Peyer's patch (tissue), 4 donors: ENCODE data around the gene PBLD. TPM values are rescaled to one million over a fixed set of nuclear protein-coding genes. Genes with fewer than 3 reads are reported as not detected.
"Not testable (repeated sequence)": the region's sequence is repeated elsewhere in the genome, so short reads cannot be mapped to it uniquely, and the experiment has no call there.

Source experiments
- DNase-seq, 3 donors: peaks; one replicate each; pipeline ENCODE4 v3.0.0-alpha.2; 2017 to 2019
- H3K27ac ChIP-seq, 4 donors: fragments of 200-600 bp; sonication (generic); one replicate each; pipeline ENCODE4 v1.5.1; 2016 to 2019
- H3K27me3 ChIP-seq, 2 donors: fragments of 200-600 bp; sonication (generic); one replicate each; pipeline ENCODE4 v1.5.1; 2019
- H3K36me3 ChIP-seq, 3 donors: fragments of 200-600 bp; sonication (generic); one replicate each; pipeline ENCODE4 v1.5.1; 2016 to 2019
- H3K4me1 ChIP-seq, 4 donors: fragments of 200-600 bp; sonication (generic); one replicate each; pipeline ENCODE4 v1.5.1; 2016 to 2019
- H3K4me3 ChIP-seq, 4 donors: fragments of 200-600 bp; sonication (generic); 1 replicate in 3 of 4; 2 replicates in 1 of 4; pipeline ENCODE4 v1.5.1; 2016 to 2019; ENCODE audit warnings: mild to moderate bottlenecking in 1 of 4
- H3K9me3 ChIP-seq, 4 donors: fragments of 200-600 bp; sonication (generic); one replicate each; pipeline ENCODE4 v1.5.1; 2016 to 2019; ENCODE audit warnings: mild to moderate bottlenecking in 1 of 4
- POLR2A ChIP-seq, 2 donors: fragments of 450-650 bp; IDR thresholded peaks; one replicate each; pipeline ENCODE4 v1.5.1; 2017; ENCODE audit warnings: antibody characterized with exemption in 2 of 2, mild to moderate bottlenecking in 2 of 2, moderate library complexity in 2 of 2
- total RNA-seq, 4 donors: library from RNA; depleted of rRNA; stranded (reverse); fragments of >200 nt; gene quantifications; one replicate each; pipeline ENCODE4 v1.1.0, GENCODE V29; 2016
- TF ChIP-seq, protein P1 (sequence below), 6 experiments: fragments of 450-650 bp in 4 of 6; fragments of 200-600 bp in 2 of 6; sonication (generic) in 1 of 6; IDR thresholded peaks; one replicate each; pipeline ENCODE4 v1.5.1; 2017 to 2019; ENCODE audit warnings: antibody characterized with exemption in 6 of 6, mild to moderate bottlenecking in 3 of 6, moderate library complexity in 1 of 6

PBLD gene
- total RNA-seq, 4 donors from 2014 or later = 30.5 to 241 (median 182) TPM

- Histone ChIP-seq H3K9me3 (no peaks in the 10 kb centered on the region), H3K27ac (no peak overlapping the region), H3K4me1 (no peaks in the 10 kb centered on the region), H3K4me3 (no peak overlapping the region), H3K27me3 (no peaks in the 10 kb centered on the region), H3K36me3 (peaks cover 0 to 52% (median 0%) of the 10 kb centered on the region in 3 donors)
- TF ChIP-seq, protein P1, sequence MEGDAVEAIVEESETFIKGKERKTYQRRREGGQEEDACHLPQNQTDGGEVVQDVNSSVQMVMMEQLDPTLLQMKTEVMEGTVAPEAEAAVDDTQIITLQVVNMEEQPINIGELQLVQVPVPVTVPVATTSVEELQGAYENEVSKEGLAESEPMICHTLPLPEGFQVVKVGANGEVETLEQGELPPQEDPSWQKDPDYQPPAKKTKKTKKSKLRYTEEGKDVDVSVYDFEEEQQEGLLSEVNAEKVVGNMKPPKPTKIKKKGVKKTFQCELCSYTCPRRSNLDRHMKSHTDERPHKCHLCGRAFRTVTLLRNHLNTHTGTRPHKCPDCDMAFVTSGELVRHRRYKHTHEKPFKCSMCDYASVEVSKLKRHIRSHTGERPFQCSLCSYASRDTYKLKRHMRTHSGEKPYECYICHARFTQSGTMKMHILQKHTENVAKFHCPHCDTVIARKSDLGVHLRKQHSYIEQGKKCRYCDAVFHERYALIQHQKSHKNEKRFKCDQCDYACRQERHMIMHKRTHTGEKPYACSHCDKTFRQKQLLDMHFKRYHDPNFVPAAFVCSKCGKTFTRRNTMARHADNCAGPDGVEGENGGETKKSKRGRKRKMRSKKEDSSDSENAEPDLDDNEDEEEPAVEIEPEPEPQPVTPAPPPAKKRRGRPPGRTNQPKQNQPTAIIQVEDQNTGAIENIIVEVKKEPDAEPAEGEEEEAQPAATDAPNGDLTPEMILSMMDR (IDR thresholded peaks at IDR 0.05) = no peak
- TF ChIP-seq POLR2A (IDR thresholded peaks at IDR 0.05) = no peak
- DNase-seq = no peak
Measured at GRCh38 chr10:68288717-68289116, 44.0 kb downstream of the PBLD start.

GRCh38 chr10:68284062-68285001 lies 48.4 kb downstream of the PBLD start:
- no peak for TF ChIP-seq POLR2A (IDR thresholded peaks at IDR 0.05)
- TF ChIP-seq, protein P1 (IDR thresholded peaks at IDR 0.05) = no peak
- Histone ChIP-seq H3K4me1 (no peaks in the 10 kb centered on the region), H3K9me3 (no peaks in the 10 kb centered on the region), H3K4me3 (no peak overlapping the region), H3K36me3 (peaks cover 0 to 45% (median 0%) of the 10 kb centered on the region in 3 donors), H3K27me3 (no peaks in the 10 kb centered on the region), H3K27ac (no peak overlapping the region)
- no peak for DNase-seq

DNA sequence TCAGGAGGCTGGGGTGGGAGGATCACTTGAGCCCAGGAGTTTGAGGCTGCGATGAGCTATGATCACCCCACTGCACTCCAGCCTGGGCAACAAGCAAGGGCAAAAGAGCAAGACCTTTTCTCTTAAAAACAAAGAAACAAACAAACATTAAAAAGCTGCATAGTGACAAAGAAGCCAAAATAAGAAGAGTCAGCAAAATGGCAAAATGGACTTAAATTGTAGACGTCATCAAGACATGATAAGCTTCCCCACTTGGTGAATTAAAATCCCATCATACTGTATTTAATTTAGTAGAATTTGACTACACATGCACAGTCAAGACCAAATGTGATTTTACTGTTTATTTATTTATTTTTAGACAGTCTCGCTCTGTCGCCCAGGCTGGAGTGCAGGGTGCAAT lies 52.0 kb downstream of the PBLD start:
- Histone ChIP-seq H3K4me3 (no peak overlapping the region), H3K27me3 (no peaks in the 10 kb centered on the region), H3K4me1 (no peaks in the 10 kb centered on the region), H3K36me3 (peaks cover 0 to 28% (median 0%) of the 10 kb centered on the region in 3 donors), H3K27ac (no peak overlapping the region), H3K9me3 (peaks cover 0 to 5% (median 0%) of the 10 kb centered on the region in 4 donors)
- DNase-seq = no peak
- no peak for TF ChIP-seq POLR2A (IDR thresholded peaks at IDR 0.05)
- TF ChIP-seq, protein P1 (IDR thresholded peaks at IDR 0.05) = no peak

DNA sequence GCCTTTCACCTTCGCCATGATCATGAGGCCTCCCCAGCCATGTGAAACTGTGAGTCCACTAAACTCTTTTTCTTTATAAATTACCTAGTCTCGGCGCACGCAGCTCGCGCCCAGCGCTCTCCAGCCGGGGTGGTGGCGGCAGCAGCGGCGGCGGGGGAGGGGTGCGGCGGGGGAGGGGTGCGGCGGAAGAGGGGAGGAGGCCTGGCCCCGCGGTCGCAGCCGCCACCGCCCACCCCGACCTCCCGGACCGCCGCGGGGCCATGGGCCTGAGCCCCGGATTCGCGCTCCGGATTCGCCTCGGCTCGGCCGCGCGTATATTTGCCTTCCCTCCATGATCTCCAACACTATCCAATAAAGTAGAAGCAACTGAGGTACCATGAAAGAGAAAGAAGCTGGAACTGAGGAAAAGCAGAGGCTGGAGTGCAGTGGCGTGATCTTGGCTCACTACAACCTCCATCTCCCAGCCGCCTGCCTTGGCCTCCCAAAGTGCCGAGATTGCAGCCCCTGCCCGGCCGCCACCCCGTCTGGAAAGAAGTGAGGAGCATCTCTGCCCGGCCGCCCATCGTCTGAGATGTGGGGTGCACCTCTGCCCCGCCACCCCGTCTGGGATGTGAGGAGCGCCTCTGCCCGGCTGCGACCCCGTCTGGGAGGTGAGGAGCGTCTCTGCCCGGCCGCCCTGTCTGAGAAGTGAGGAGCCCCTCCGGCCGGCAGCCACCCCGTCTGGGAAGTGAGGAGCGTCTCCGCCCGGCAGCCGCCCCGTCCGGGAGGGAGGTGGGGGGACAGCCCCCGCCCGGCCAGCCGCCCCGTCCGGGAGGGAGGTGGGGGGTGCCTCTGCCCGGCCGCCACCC lies 53.6 kb downstream of the PBLD start:
- not testable (repeated sequence) for H3K27ac ChIP-seq, H3K27me3 ChIP-seq, DNase-seq

DNA sequence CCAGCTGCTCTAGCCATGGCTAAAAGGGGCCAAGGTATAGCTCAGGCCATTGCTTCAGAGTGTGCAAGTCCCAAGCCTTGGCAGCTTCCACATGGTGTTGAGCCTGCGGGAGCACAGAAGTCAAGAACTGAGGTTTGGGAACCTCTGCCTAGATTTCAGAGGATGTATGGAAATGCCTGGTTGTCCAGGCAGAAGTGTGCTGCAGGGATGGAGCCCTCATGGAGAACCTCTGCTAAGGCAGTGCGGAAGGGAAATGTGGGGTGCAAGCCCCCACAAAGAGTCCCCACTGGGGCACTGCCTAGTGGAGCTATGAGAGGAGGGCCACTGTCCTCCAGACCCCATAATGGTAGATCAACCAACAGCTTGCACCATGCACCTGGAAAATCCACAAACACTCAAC lies 54.9 kb downstream of the PBLD start:
- peaks cover 0 to 18% (median 0%) of the 10 kb centered on the region in 3 donors for H3K36me3 ChIP-seq
- not testable (repeated sequence) for H3K27me3 ChIP-seq, H3K4me1 ChIP-seq, H3K4me3 ChIP-seq, H3K27ac ChIP-seq, DNase-seq, H3K9me3 ChIP-seq

More for the DNA sequence above, 53.6 kb downstream of the PBLD start:
- not testable (repeated sequence) for H3K4me1 ChIP-seq, H3K4me3 ChIP-seq, H3K9me3 ChIP-seq
- peaks cover 0 to 28% (median 0%) of the 10 kb centered on the region in 3 donors for H3K36me3 ChIP-seq

GRCh38 chr10:68276224-68276623 lies 56.5 kb downstream of the PBLD start:
- Histone ChIP-seq H3K4me1 (no peaks in the 10 kb centered on the region), H3K9me3 (peaks cover 0 to 5% (median 0%) of the 10 kb centered on the region in 4 donors)
- no peak for DNase-seq

More at GRCh38 chr10:68276224-68276623, 56.5 kb downstream of the PBLD start:
- Histone ChIP-seq H3K27me3 (no peaks in the 10 kb centered on the region), H3K27ac (no peak overlapping the region), H3K36me3 (peaks cover 0 to 10% (median 0%) of the 10 kb centered on the region in 3 donors), H3K4me3 (no peak overlapping the region)
- TF ChIP-seq, protein P1 (IDR thresholded peaks at IDR 0.05) = no peak
- no peak for TF ChIP-seq POLR2A (IDR thresholded peaks at IDR 0.05)
